Esophagus squamous epithelium (tissue), 4 donors: ENCODE results near the gene EHMT1.

Source experiments
- CTCF ChIP-seq, 6 experiments: fragments of 450-650 bp in 4 of 6; fragments of 200-600 bp in 2 of 6; sonication (generic) in 2 of 6; IDR thresholded peaks; one replicate each; pipeline ENCODE4 v1.5.1; 2016 to 2019; ENCODE audit warnings: antibody characterized with exemption in 6 of 6, mild to moderate bottlenecking in 4 of 6, moderate library complexity in 4 of 6
- POLR2A ChIP-seq, 4 donors: fragments of 450-650 bp; IDR thresholded peaks; one replicate each; pipeline ENCODE4 v1.6.1; 2017; ENCODE audit warnings: antibody characterized with exemption in 4 of 4, mild to moderate bottlenecking in 4 of 4, moderate library complexity in 3 of 4

- no peak for TF ChIP-seq CTCF (IDR thresholded peaks at IDR 0.05)
- no peak for TF ChIP-seq POLR2A (IDR thresholded peaks at IDR 0.05)
These were observed 52.4 kb downstream of the EHMT1 start for GRCh38 chr9:137671196-137671538.
